Endothelial cell of hepatic sinusoid (primary cell): ENCODE results near the gene MED27.

Experiments
- in situ Hi-C: cut with HindIII; loops from 2 replicates; pipeline ENCODE4 v1.10.0; 2017; ENCODE audit warnings: low sequenced_read_pairs

Gene MED27

DNA sequence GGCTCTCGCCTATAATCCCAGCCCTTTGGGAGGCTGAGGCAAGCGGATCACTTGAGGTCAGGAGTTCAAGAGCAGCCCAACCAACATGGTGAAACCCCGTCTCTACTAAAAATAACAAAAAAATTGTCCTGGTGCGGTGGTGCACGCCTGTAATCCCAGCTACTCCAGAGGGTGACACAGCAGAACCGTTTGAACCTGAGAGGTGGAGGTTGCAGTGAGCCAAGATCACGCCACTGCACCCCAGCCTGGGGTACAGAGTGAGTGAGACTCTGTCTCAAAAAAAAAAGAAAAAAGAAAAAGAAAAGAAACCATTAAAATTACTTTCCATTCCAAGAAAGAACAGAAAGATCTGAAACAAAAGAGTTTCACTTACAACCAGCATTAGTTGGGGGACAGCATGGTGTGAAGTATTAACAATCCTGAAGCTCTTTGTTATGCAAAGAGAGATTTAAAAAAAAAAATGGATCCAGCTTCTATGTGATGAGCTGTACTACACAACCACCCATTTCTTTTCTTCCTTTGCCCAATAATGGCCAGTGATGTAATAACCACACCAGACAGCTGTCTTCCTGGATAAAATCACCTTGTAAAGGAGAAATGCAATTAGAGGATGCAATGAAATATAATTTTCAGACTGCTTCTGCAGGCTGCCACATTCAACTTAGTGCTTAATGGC, 76.9 kb downstream of the MED27 start:
- in situ Hi-C loops: no loop called here

- in situ Hi-C loops: no loop called here
These were observed 78.1 kb downstream of the MED27 start for GRCh38 chr9:132001567-132001966.

DNA sequence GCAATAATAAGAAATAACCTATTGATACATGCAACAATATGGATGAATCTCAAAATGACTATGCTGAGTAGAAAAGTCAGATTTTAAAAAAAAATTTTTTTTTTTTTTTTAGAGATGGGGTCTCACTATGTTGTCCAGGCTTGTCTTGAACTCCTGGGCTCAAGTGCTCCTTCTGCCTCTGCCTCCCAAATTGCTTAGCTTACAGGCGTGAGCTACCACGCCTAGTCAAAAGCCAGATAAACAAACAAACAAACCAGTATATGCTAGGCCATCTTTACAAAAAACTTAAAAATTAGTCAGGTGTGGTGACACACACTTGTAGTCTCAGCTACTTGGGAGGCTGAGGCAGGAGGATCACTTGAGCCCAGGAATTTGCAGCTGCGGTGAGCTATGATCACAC, 79.0 kb downstream of the MED27 start:
- in situ Hi-C loops: no loop called here

DNA sequence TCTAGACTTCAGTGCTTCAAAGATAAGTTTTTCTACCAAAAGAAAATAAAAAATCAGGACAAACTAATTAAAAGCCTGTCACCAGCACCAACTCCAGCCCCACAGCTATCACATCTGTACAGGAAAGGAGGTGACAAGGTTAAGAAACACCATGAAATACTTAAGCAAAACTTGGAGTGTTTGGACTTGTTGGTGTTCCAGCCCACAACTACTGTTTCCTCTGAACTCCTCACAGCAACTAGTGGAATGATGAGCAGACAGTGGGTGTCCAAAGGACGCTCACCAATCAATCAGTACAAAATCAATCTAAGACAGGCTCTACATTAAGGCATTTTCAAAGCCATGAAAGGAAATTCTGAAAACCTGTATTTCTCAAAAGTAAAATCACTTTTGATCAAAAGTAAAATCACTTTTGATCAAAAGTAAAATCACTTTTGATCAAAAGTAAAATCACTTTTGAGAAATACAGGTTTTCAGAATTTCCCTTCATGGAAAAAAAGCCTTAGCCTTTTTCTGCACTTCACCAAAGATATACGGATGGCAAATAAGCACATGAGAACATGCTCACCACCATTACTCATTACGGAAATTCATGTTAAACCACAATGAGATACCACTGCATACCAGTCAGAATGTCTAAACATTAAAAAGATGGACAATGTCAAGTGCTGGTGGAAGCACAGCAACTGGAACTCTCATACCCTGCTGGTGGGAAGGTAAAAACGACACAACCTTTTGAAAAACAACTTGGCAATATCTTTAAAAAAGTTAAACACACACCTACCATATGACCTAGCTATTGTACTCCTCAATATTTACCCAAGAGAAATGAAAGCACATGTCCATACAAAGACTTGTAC, 79.7 kb downstream of the MED27 start:
- in situ Hi-C loops: no loop called here

DNA sequence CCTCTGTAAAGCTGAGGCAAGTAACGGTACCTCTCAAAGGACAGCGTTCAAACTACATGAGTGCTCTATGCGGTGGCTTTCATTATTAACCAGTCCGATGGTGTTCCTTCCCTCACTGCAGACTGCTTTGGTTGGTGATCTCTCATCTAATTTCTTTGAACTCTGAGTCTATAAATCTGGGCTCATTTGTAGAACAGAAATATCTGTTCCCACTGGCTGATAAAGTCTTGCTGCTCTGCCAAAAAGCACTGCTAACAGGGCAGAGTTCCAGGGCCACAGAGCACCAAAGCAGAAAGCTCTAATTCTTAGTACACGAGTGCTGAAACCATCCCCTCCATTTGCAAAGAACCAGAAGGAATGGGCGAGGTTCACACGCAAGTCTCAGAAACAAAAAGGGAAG, 81.9 kb downstream of the MED27 start:
- in situ Hi-C loops: no loop called here

DNA sequence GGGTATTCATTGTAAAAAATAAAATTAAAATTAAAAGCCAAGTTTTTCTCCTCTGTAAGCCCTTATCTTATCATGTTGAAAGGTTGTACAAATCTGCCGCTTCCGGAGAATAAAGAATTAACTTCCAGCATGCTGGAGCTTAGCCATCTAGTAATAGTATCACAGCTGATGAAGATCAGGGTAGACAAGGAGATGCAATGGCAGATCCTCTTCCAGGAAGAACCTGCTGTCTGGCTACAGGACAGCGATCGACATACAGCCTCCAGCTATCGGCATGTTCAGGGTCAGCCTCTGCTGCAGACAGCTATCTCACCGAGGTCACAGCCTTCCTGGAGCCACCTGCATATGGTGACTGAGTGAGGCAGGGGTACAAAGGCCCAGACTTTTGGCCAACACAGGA, 82.6 kb downstream of the MED27 start:
- in situ Hi-C loops: no loop called here

DNA sequence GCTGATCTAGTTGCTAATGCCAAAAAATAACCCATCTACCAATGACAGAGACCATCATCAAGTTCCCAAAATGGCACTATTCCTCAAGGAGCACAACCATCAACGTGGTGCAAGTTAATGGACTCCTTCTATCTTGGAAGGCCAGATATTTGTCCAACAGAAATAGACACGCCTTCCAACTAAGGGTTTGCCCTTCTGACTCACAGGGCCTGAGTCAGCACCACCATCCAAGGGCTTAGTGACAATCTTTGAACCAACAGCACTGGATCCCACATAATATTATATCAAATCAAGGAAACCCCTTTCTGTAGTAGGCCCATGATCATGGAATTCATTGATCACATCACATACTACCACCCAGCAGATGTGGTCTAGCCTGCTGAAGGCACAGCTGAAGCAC, 84.3 kb downstream of the MED27 start:
- in situ Hi-C loops: no loop called here

DNA sequence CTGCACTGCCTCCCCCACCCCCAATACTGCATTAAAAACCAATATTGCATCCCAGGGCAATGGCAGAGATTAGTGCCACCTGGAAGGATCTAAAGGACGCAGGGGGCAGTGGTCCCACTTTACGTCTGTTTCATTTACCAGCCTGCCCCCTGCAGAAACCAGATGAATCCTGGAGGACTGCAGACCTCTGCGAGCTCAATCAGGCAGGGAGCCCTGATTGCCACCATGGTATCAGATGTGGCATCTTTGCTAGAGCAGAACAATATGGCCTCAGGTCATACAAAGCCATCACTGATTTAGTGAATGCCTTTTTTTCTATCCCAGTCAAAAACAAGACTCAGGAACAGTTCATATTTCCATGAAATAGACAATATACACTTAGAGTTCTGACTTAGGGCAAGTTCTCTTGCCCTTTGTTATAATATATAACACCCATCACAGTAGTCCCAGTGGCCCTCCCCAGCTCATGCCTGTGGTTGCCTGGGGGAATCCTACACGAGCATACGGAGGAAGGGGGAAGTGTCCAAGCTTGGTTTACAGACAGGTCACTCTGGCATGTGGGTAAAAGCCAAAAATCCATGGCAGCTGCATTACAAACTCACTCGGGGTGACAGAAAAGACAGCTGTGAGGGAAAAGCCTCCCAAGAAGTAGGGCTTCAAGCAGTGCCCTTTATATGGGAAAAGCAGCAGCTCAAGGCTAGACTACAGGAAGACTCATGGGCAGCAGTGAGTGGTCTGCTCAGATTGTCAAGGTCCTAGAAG, 85.1 kb downstream of the MED27 start:
- in situ Hi-C loops: no loop called here

DNA sequence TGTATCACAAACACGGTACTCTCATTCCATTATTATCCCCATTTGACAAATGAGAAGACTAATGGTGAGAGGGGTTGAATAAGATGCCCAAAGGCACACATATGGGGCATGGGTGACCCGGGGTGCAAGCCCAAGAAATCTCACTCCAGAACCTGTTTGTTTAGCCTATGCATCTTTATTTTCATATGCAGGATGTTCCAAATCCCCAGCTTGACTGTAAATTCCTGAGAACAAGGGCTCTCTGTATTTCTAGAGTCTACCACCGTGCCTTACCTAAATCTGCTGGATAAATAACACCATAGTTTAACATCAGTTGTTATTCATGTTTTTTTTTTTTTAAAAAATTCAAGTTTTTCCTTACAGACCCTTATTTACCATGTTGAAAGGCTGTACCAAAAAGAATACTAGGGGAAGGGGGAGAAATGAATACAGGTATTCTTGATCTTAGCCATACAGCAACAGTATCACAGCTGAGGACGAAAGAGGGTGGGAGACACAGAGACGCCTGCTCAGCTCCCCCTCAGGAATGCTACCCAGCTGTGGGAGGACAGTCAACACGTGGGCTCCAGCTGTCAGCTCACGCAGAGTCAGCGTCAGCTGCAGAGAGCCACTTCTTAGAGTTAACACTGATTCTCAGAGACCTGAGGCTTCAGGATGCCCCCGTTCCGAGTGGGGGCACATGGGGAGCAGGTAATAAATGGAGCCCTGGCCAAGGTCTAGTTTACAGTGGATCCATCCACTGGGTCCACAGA, 86.6 kb downstream of the MED27 start:
- in situ Hi-C loops: no loop called here

DNA sequence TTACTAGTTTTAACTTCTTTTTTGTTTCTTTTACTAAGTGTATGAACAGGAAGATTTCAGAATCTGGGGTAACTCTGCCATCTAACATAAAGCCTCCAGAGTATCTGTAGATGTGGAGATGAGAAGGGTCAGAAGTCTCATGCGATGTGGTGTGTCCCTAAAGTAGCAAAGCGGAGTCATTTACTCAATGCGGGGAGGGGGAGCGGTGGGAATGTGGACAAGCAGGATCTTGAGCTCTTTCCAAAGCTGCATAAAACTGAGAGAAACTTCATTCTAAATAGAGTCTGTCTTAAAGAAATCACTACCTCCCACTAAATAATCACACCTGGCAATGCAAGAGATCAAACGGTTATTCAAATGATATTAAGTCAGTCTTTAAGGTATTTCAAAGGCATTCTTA, 92.4 kb downstream of the MED27 start:
- in situ Hi-C loops: no loop called here

DNA sequence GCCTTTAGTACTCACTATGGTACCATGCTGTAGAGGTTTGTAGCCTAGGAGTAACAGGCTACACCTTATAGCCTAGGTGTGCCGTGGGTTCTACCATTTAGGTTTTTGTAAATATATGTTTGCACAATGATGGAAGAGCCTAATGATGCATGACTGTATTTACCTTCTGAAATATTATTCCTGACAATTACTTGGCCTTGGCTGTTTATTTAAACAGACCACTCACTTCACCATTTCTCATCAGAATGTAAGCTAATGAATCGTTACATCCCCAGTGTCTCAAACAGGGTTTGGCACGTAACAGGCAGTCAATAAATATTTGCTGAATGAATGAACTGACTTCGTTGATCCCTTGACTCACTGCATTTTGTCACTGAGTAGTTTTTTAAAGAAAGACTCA, 93.1 kb downstream of the MED27 start:
- in situ Hi-C loops: no loop called here

- in situ Hi-C loops: no loop called here
These were observed 93.6 kb downstream of the MED27 start for GRCh38 chr9:131986089-131986488.

GRCh38 chr9:131984564-131984963, 95.1 kb downstream of the MED27 start:
- in situ Hi-C loops: no loop called here

DNA sequence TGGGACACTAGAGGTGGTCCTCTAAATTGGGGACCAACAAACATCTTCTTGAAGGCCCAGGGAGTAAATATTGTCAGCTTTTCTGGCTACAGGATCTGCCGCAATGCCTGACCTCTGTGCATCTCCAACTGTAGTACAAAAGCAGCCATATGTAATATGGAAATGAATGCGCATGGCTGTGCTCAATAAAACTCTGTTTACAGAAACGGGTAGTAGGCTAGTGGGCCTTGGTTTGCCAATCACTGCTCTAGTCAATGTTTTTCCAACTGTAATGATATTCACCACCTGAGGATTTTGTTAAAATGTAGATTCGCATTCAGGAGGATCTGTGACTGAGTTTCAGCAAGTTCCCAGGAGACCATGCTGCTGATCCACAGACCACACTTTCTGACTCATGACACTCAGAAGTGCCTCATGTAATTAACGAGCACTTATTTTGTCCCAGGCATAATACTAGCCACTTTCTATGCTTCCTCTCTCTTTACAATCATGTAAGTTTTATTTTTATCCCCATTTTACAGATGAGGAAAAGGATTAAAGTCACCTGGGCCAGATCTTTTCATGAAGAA, 96.9 kb downstream of the MED27 start:
- in situ Hi-C loops: no loop called here

- in situ Hi-C loops: no loop called here
These were observed 97.6 kb downstream of the MED27 start for GRCh38 chr9:131982102-131982501.

DNA sequence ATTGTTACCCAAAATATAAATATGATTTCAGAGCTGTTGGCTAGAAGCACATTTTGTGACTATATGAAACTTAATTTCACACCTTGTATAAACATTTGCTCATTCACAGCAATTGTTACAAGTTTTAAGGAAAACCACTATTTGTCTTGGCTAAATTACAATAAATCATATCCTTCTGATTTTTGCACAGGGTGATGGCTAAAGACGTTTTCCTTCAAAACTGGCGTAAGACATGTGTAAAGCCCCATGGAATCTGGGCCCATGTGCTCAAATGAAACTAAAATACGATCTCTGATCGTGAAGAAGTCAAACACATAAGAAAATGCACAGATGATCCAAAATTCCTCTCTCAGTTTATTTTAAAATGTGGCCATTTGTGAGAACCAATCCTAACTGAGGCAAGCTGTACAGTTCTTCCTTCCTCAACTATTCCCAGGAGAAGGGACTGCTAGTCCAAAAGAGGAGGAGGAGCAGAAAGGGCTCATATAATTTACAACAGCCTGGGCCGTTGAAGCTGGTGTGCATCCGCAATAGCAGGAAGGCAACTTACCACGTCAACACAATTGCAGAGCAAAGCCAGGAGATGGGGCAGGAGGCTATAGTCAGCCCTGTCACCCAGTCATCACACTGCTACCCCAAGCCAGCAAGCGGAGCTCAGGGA, 98.4 kb downstream of the MED27 start:
- in situ Hi-C loops: no loop called here

GRCh38 chr9:131980267-131981016, 99.2 kb downstream of the MED27 start:
- in situ Hi-C loops: no loop called here

GRCh38 chr9:131977109-131977838, 102.4 kb downstream of the MED27 start:
- in situ Hi-C loops: no loop called here
